GM21367 (cell line): Measurements from ENCODE around the gene FOXK1.

Experiments used
- ATAC-seq: cut with Tn5 transposase; IDR thresholded peaks from one replicate; pipeline ENCODE4 v1.9.1; 2021; ENCODE audit not compliant: unreplicated experiment

Gene FOXK1

GRCh38 chr7:4742051-4742573, 60.0 kb downstream of the FOXK1 start:
- ATAC-seq, result no peak

GRCh38 chr7:4742852-4743251, 60.8 kb downstream of the FOXK1 start:
- no peak for ATAC-seq

GRCh38 chr7:4744391-4745264, 62.5 kb downstream of the FOXK1 start:
- peak; percentile 66 for ATAC-seq

- ATAC-seq, result no peak
These were observed 63.3 kb downstream of the FOXK1 start for GRCh38 chr7:4745265-4745919.

- no peak for ATAC-seq
These were observed 64.2 kb downstream of the FOXK1 start for GRCh38 chr7:4745971-4746919.

GRCh38 chr7:4747013-4747412, 64.9 kb downstream of the FOXK1 start:
- ATAC-seq, result no peak

- ATAC-seq, result no peak
These were observed 65.7 kb downstream of the FOXK1 start for GRCh38 chr7:4747746-4748145.

- ATAC-seq, result no peak
These were observed 66.2 kb downstream of the FOXK1 start for GRCh38 chr7:4748231-4748681.

GRCh38 chr7:4749363-4749762, 67.3 kb downstream of the FOXK1 start:
- ATAC-seq, result no peak

GRCh38 chr7:4749798-4750197, 67.7 kb downstream of the FOXK1 start:
- no peak for ATAC-seq

GRCh38 chr7:4751398-4751947, 69.4 kb downstream of the FOXK1 start:
- ATAC-seq, result no peak

- ATAC-seq, result peak; percentile 76
These were observed 71.7 kb downstream of the FOXK1 start for GRCh38 chr7:4753598-4754432.

GRCh38 chr7:4754433-4755010, 72.4 kb downstream of the FOXK1 start:
- ATAC-seq, result no peak

- no peak for ATAC-seq
These were observed 73.0 kb downstream of the FOXK1 start for GRCh38 chr7:4755045-4755444.

GRCh38 chr7:4758111-4758510, 76.0 kb downstream of the FOXK1 start:
- ATAC-seq, result no peak

- ATAC-seq, result no peak
These were observed 76.7 kb downstream of the FOXK1 start for GRCh38 chr7:4758791-4759190.

- no peak for ATAC-seq
These were observed 77.1 kb downstream of the FOXK1 start for GRCh38 chr7:4759211-4759610.

GRCh38 chr7:4760952-4761351, 78.9 kb downstream of the FOXK1 start:
- ATAC-seq, result no peak
